Adrenal gland (tissue), 5 donors: ENCODE measurements around the gene KYAT1.

ENCODE experiments used
- POLR2A ChIP-seq, 2 donors: fragments of 450-650 bp; IDR thresholded peaks; one replicate each; pipeline ENCODE4 v1.6.1; 2017; ENCODE audit warnings: antibody characterized with exemption in 2 of 2, mild to moderate bottlenecking in 2 of 2, moderate library complexity in 1 of 2
- TF ChIP-seq, protein P1 (sequence below), 6 experiments: fragments of 450-650 bp in 4 of 6; fragments of 200-600 bp in 2 of 6; sonication (generic) in 1 of 6; IDR thresholded peaks; 1 replicate in 5 of 6; 2 replicates in 1 of 6; pipeline versions ENCODE4 v1.5.1 to v1.8.0; 2016 to 2021; ENCODE audit warnings: antibody characterized with exemption in 6 of 6, mild to moderate bottlenecking in 2 of 6, moderate library complexity in 1 of 6
- donor health status: DM: no; HTN: no; CAD: no.

DNA sequence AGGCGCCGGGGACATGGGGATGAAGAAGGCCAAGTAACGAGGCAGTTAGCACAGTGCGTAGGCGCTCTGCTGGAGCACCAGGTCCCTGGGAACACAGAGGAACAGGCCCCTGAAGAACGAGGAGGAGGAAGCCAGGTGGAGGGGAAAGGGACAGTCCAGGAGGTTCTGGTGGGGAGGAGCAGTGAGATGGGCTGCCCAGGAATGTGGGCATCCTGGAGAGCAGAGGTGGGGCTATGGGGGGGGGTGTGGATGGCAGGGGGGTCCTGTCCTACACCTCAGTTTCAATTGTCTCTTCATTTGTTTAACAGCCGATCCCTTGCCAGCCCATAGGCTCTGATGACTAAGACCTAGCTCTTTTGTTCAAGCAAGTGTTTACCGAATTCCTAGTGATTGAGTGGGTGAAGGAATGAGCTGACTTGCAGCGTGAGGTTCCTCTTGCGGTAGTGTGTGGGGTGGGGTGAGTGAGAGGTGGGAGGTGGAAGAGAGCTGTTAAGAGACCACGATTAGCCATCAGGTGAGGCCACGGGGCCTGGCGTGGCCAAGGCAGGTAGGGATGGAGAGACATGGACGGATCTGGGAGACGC lies 30.6 kb upstream of the KYAT1 start:
- TF ChIP-seq, protein P1, sequence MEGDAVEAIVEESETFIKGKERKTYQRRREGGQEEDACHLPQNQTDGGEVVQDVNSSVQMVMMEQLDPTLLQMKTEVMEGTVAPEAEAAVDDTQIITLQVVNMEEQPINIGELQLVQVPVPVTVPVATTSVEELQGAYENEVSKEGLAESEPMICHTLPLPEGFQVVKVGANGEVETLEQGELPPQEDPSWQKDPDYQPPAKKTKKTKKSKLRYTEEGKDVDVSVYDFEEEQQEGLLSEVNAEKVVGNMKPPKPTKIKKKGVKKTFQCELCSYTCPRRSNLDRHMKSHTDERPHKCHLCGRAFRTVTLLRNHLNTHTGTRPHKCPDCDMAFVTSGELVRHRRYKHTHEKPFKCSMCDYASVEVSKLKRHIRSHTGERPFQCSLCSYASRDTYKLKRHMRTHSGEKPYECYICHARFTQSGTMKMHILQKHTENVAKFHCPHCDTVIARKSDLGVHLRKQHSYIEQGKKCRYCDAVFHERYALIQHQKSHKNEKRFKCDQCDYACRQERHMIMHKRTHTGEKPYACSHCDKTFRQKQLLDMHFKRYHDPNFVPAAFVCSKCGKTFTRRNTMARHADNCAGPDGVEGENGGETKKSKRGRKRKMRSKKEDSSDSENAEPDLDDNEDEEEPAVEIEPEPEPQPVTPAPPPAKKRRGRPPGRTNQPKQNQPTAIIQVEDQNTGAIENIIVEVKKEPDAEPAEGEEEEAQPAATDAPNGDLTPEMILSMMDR (IDR thresholded peaks at IDR 0.05) = no peak
- no peak for TF ChIP-seq POLR2A (IDR thresholded peaks at IDR 0.05)
